Measurements from ENCODE around the gene PSMB11. TPM values are rescaled to one million over a fixed set of nuclear protein-coding genes. Genes with fewer than 3 reads are reported as not detected.
"Not testable (repeated sequence)": the region's sequence is repeated elsewhere in the genome, so short reads cannot be mapped to it uniquely, and the experiment has no call there.

PSMB11 gene
- total and polyA plus RNA-seq, 5 donors from 2014 or later: not detected

DNA sequence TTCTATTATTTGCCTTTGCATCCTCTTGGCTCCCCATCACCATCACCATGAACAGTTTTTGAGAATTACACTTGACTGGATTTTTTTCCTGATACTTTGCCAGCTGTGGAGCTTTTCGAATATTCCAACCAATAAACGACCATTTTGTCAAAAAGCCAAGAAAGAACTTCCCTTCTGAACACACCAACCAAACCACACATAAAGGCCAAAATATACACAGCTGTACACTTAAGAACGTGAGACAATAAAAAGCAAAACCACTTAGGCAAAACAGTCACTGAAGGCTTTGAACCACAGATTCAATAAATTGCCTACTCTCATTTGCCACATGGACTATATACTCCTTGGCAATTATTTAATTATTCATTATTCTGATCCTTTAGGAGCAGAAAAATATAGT, 33.2 kb upstream of the PSMB11 start:
- Histone ChIP-seq H3K36me3 (ENCODE audit: control insufficient read depth, insufficient read depth, low read length) (no peaks in the 10 kb centered on the region), H3K27me3 (ENCODE audit: control insufficient read depth, insufficient read depth, low read length) (no peaks in the 10 kb centered on the region), H3K27ac (ENCODE audit: insufficient read depth, low read length, poor library complexity, severe bottlenecking) (no peak overlapping the region), H3K4me3 (ENCODE audit: low read depth, low read length) (peak overlapping the region; percentile 97), H3K9me3 (ENCODE audit: control insufficient read depth in 2 of 2, low read length in 2 of 2) (no peaks in the 10 kb centered on the region), H3K4me1 (ENCODE audit: control insufficient read depth, insufficient read depth, low read length, poor library complexity, severe bottlenecking) (peaks cover 30% of the 10 kb centered on the region)
- H3K36me3 Mint-ChIP-seq: no peaks in the 10 kb centered on the region
- H3K4me3 Mint-ChIP-seq: peak overlapping the region; percentile 76 to 97 (median 92)
- H3K27ac Mint-ChIP-seq: peak overlapping the region; percentile 24 to 99 (median 87)
- no peaks in the 10 kb centered on the region for H3K27me3 Mint-ChIP-seq
- peaks cover 15 to 51% (median 34%) of the 10 kb centered on the region in 4 donors for H3K4me1 Mint-ChIP-seq
- ATAC-seq (ENCODE audit: low read depth in 2 of 2): no peak
- peak in 1 of 3 donors; percentile 26 for DNase-seq
- no peaks in the 10 kb centered on the region for H3K9me3 Mint-ChIP-seq

DNA sequence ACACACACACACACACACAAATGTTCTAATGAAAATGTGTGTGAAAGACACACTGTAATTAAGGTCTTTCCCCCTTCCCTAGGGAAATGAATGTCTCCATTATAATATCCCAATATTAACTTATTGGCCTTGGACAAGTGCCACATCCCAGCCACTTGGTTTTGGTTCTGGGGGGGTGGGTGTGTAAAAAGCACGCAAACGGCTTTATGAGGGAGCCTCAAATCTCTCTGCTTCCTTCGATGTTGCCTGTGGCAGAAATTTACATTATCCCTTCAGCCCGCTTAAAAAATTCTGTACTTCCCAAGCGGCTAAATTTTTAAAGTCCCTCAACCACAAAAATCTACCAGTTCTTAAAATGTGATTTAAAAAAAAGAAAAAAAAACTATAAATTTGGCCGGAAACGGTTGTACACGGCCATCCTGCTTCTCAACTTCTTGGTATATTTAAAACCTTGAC, 32.5 kb upstream of the PSMB11 start:
- Mint-ChIP-seq H3K9me3 (no peaks in the 10 kb centered on the region), H3K36me3 (no peaks in the 10 kb centered on the region), H3K27me3 (no peaks in the 10 kb centered on the region), H3K27ac (peak overlapping the region; percentile 69 to 99 (median 91)), H3K4me1 (peaks cover 15 to 51% (median 34%) of the 10 kb centered on the region in 4 donors), H3K4me3 (peak overlapping the region; percentile 91 to 97 (median 93))
- no peaks in the 10 kb centered on the region for H3K36me3 ChIP-seq (ENCODE audit: control insufficient read depth, insufficient read depth, low read length)
- peaks cover 30% of the 10 kb centered on the region for H3K4me1 ChIP-seq (ENCODE audit: control insufficient read depth, insufficient read depth, low read length, poor library complexity, severe bottlenecking)
- no peaks in the 10 kb centered on the region for H3K9me3 ChIP-seq (ENCODE audit: control insufficient read depth in 2 of 2, low read length in 2 of 2)
- H3K4me3 ChIP-seq (ENCODE audit: low read depth, low read length): peak overlapping the region; percentile 97
- peak overlapping the region; percentile 78 for H3K27ac ChIP-seq (ENCODE audit: insufficient read depth, low read length, poor library complexity, severe bottlenecking)
- H3K27me3 ChIP-seq (ENCODE audit: control insufficient read depth, insufficient read depth, low read length): no peaks in the 10 kb centered on the region
- DNase-seq (no peak), ATAC-seq (ENCODE audit: low read depth in 2 of 2) (no peak)

DNA sequence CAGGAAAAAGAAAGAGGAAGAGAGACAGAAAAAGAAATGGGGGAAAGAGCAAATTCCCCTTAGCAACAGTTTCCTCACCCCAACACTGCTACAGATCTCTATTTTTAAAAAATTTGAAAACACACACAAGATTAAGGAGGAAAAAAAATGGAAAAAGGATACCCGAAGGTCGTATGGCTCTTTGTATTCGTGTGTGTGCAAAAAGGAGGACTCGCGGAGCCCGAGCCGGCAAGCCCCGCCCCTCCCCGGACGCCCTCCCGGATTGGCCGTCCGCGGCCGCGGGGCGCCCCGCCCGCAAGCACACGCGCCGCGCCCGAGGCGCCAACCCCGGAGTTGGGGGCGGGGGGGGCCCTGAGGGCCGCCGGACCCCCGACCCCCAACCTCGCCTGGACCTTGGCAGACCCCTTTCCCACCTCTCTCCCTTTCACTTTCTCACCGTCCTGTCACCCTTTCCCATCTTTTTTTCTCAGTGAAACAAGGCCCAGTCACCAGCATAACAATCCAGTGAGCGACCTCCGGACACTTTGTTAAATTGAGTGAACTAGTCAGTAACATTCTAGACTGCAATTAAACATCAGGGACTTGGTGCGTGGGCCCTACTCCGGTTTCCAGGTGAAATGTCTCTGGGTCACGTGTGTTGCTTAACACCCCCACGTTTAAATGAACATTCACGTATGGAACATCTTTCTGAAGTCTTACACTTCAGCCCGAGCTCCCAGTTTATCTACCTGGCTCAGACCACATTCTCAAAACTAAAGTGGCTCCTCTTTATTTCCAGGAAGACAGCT, 31.9 kb upstream of the PSMB11 start, which contains the start of gene C14orf93:
Gene C14orf93, minus strand, starts transcription at position 205 of the 788 bp plus-strand sequence. CDS start 11,120 bp downstream, outside the sequence.
- H3K36me3 Mint-ChIP-seq: no peaks in the 10 kb centered on the region
- DNase-seq: peak; percentile 72 to 87 (median 73)
- H3K9me3 Mint-ChIP-seq: no peaks in the 10 kb centered on the region
- no peaks in the 10 kb centered on the region for H3K36me3 ChIP-seq (ENCODE audit: control insufficient read depth, insufficient read depth, low read length)
- H3K27ac ChIP-seq (ENCODE audit: insufficient read depth, low read length, poor library complexity, severe bottlenecking): peak within 1 kb of the TSS; percentile 78
- peaks cover 30% of the 10 kb centered on the region for H3K4me1 ChIP-seq (ENCODE audit: control insufficient read depth, insufficient read depth, low read length, poor library complexity, severe bottlenecking)
- peaks cover 11 to 48% (median 32%) of the 10 kb centered on the region in 4 donors for H3K4me1 Mint-ChIP-seq
- H3K4me3 ChIP-seq (ENCODE audit: low read depth, low read length): peak within 1 kb of the TSS; percentile 97
- peak in 1 of 2 donors; percentile 19 for ATAC-seq (ENCODE audit: low read depth in 2 of 2)
- H3K27me3 ChIP-seq (ENCODE audit: control insufficient read depth, insufficient read depth, low read length): no peaks in the 10 kb centered on the region
- peak within 1 kb of the TSS; percentile 92 to 99 (median 94) for H3K4me3 Mint-ChIP-seq
- no peaks in the 10 kb centered on the region for H3K27me3 Mint-ChIP-seq
- H3K9me3 ChIP-seq (ENCODE audit: control insufficient read depth in 2 of 2, low read length in 2 of 2): no peaks in the 10 kb centered on the region
- peak within 1 kb of the TSS; percentile 93 to 99 (median 98) for H3K27ac Mint-ChIP-seq

DNA sequence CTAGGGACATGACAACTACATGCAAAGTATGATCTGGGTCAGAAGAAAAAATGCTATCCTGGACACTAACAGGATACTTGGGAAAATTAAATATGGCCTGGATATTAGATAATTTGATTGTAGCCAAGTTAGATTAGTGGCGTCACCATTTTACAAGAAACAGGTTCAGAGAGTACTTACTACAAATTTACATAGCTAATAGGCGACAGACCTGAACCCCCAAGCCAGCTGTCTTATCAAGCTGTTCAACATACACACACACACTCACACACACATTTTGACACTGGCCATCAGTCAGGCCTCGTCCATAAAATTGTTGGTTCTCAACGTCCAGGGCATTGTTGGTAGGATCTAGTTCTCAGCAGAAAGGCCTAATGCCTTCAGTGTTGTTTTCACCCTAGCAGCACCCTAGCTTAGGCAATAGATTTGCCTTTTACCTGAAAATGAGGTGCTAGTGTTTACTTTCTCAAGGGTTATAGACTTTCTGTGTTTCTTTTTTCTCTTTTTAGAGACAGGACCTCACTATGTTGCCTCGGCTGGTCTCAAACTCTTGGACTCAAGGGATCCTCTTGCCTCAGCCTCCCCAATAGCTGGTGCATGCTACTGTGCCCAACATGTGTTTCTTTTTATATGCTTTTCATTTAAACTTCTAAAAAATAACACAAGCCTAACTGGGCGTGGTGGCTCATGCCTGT, 28.8 kb upstream of the PSMB11 start:
- DNase-seq (no peak), ATAC-seq (ENCODE audit: low read depth in 2 of 2) (no peak)
- no peaks in the 10 kb centered on the region for H3K9me3 Mint-ChIP-seq
- peaks cover 10 to 26% (median 22%) of the 10 kb centered on the region in 4 donors for H3K4me1 Mint-ChIP-seq
- H3K9me3 ChIP-seq (ENCODE audit: control insufficient read depth in 2 of 2, low read length in 2 of 2): no peaks in the 10 kb centered on the region
- peaks cover 15% of the 10 kb centered on the region for H3K4me1 ChIP-seq (ENCODE audit: control insufficient read depth, insufficient read depth, low read length, poor library complexity, severe bottlenecking)
- H3K27ac ChIP-seq (ENCODE audit: insufficient read depth, low read length, poor library complexity, severe bottlenecking): no peak overlapping the region
- H3K27me3 ChIP-seq (ENCODE audit: control insufficient read depth, insufficient read depth, low read length): no peaks in the 10 kb centered on the region
- H3K4me3 ChIP-seq (ENCODE audit: low read depth, low read length): no peak overlapping the region
- H3K27me3 Mint-ChIP-seq: no peaks in the 10 kb centered on the region
- H3K36me3 Mint-ChIP-seq: no peaks in the 10 kb centered on the region
- no peaks in the 10 kb centered on the region for H3K36me3 ChIP-seq (ENCODE audit: control insufficient read depth, insufficient read depth, low read length)
- H3K4me3 Mint-ChIP-seq: peak overlapping the region in 2 of 4 donors; percentile 47 to 58
- H3K27ac Mint-ChIP-seq: peak overlapping the region in 1 of 3 donors; percentile 34

DNA sequence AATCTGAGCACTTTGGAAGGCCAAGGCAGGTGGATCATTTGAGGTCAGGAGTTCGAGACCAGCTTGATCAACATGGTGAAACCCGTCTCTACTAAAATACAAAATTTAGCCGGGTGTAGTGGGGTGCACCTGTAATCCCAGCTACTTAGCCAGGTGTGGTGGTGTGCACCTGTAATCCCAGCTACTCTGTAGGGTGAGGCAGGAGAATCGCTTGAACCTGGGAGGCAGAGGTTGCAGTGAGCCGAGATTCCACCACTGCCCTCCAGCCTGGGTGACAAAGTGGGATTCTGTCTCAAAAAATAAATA, 28.3 kb upstream of the PSMB11 start:
- not testable (repeated sequence) for ATAC-seq (ENCODE audit: low read depth in 2 of 2); H3K9me3 Mint-ChIP-seq; H3K36me3 Mint-ChIP-seq; H3K27ac Mint-ChIP-seq; H3K4me3 ChIP-seq (ENCODE audit: low read depth, low read length); H3K27me3 ChIP-seq (ENCODE audit: control insufficient read depth, insufficient read depth, low read length); DNase-seq; H3K27me3 Mint-ChIP-seq; H3K9me3 ChIP-seq (ENCODE audit: control insufficient read depth in 2 of 2, low read length in 2 of 2); H3K36me3 ChIP-seq (ENCODE audit: control insufficient read depth, insufficient read depth, low read length); H3K27ac ChIP-seq (ENCODE audit: insufficient read depth, low read length, poor library complexity, severe bottlenecking); H3K4me3 Mint-ChIP-seq
- H3K4me1 ChIP-seq (ENCODE audit: control insufficient read depth, insufficient read depth, low read length, poor library complexity, severe bottlenecking): peaks cover 15% of the 10 kb centered on the region
- H3K4me1 Mint-ChIP-seq: peaks cover 7 to 21% (median 18%) of the 10 kb centered on the region in 4 donors

DNA sequence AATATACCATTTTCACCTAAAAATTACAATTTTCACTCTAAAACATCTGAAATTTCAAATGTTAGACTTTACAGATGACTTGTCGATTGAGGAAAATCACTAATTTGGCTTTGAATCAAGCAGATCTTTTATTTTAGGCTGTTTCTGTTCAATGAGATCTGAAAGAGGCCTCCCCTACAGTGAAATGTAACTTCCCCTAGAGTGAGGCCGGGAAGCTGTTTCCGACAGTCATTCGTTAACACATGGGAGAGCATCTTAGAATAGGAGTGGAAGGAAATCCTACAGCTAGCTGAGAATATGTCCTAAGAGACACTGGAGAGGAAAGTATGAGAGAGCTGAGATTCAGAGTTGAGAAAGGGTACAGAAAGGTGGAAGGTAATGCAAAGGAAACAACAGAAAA, 26.4 kb upstream of the PSMB11 start:
- Histone ChIP-seq H3K36me3 (ENCODE audit: control insufficient read depth, insufficient read depth, low read length) (no peaks in the 10 kb centered on the region), H3K4me1 (ENCODE audit: control insufficient read depth, insufficient read depth, low read length, poor library complexity, severe bottlenecking) (no peaks in the 10 kb centered on the region), H3K27ac (ENCODE audit: insufficient read depth, low read length, poor library complexity, severe bottlenecking) (no peak overlapping the region), H3K9me3 (ENCODE audit: control insufficient read depth in 2 of 2, low read length in 2 of 2) (no peaks in the 10 kb centered on the region), H3K27me3 (ENCODE audit: control insufficient read depth, insufficient read depth, low read length) (no peaks in the 10 kb centered on the region), H3K4me3 (ENCODE audit: low read depth, low read length) (no peak overlapping the region)
- Mint-ChIP-seq H3K9me3 (no peaks in the 10 kb centered on the region), H3K27ac (peak overlapping the region in 1 of 3 donors; percentile 14), H3K36me3 (peaks cover under 1% of the 10 kb centered on the region), H3K4me3 (no peak overlapping the region), H3K27me3 (no peaks in the 10 kb centered on the region), H3K4me1 (peaks cover 0 to 6% (median 3%) of the 10 kb centered on the region in 4 donors)
- no peak for DNase-seq
- ATAC-seq (ENCODE audit: low read depth in 2 of 2): no peak

DNA sequence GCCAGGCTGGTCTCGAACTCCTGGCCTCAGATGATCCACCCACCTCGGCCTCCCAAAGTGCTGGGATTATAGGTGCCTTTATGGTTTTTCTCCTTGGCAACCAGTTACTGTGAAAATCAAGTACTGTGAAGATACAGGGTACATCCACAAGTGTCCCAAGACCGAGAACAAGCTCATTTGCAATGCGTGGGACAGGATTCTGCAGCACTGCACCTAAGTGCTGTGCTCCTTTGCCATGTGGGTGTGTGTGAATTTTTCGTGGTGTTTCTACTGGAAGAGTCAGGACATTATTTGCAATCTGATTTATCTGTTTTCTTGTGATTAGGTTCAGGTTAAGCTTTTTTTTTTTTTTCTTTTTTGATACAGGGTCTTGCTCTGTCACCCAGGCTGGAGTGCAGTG, 24.9 kb upstream of the PSMB11 start:
- H3K36me3 ChIP-seq (ENCODE audit: control insufficient read depth, insufficient read depth, low read length): no peaks in the 10 kb centered on the region
- Mint-ChIP-seq H3K36me3 (peaks cover 5% of the 10 kb centered on the region), H3K4me1 (peaks cover 0 to 6% (median 3%) of the 10 kb centered on the region in 4 donors), H3K27me3 (no peaks in the 10 kb centered on the region), H3K27ac (no peak overlapping the region), H3K9me3 (no peaks in the 10 kb centered on the region), H3K4me3 (peak overlapping the region in 1 of 4 donors; percentile 16)
- no peak overlapping the region for H3K4me3 ChIP-seq (ENCODE audit: low read depth, low read length)
- no peaks in the 10 kb centered on the region for H3K9me3 ChIP-seq (ENCODE audit: control insufficient read depth in 2 of 2, low read length in 2 of 2)
- H3K4me1 ChIP-seq (ENCODE audit: control insufficient read depth, insufficient read depth, low read length, poor library complexity, severe bottlenecking): no peaks in the 10 kb centered on the region
- H3K27ac ChIP-seq (ENCODE audit: insufficient read depth, low read length, poor library complexity, severe bottlenecking): no peak overlapping the region
- ATAC-seq (ENCODE audit: low read depth in 2 of 2) (no peak), DNase-seq (no peak)
- H3K27me3 ChIP-seq (ENCODE audit: control insufficient read depth, insufficient read depth, low read length): no peaks in the 10 kb centered on the region
